ENCODE data around the gene COLEC11. TPM values are rescaled to one million over a fixed set of nuclear protein-coding genes. Genes with fewer than 3 reads are reported as not detected.

COLEC11 gene
- total RNA-seq, 4 donors from 2014 or later, result 0.66 to 6.7 (median 1.6) TPM; not detected in 1

- DNase-seq (ENCODE audit: low spot score in 2 of 2), result no peak
- H3K4me3 ChIP-seq, result no peak overlapping the region
- no peak for TF ChIP-seq EP300 (IDR thresholded peaks at IDR 0.05)
- TF ChIP-seq, protein P1, sequence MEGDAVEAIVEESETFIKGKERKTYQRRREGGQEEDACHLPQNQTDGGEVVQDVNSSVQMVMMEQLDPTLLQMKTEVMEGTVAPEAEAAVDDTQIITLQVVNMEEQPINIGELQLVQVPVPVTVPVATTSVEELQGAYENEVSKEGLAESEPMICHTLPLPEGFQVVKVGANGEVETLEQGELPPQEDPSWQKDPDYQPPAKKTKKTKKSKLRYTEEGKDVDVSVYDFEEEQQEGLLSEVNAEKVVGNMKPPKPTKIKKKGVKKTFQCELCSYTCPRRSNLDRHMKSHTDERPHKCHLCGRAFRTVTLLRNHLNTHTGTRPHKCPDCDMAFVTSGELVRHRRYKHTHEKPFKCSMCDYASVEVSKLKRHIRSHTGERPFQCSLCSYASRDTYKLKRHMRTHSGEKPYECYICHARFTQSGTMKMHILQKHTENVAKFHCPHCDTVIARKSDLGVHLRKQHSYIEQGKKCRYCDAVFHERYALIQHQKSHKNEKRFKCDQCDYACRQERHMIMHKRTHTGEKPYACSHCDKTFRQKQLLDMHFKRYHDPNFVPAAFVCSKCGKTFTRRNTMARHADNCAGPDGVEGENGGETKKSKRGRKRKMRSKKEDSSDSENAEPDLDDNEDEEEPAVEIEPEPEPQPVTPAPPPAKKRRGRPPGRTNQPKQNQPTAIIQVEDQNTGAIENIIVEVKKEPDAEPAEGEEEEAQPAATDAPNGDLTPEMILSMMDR (IDR thresholded peaks at IDR 0.05), result no peak
These were observed 6.8 kb downstream of the COLEC11 start for GRCh38 chr2:3601561-3602271.

DNA sequence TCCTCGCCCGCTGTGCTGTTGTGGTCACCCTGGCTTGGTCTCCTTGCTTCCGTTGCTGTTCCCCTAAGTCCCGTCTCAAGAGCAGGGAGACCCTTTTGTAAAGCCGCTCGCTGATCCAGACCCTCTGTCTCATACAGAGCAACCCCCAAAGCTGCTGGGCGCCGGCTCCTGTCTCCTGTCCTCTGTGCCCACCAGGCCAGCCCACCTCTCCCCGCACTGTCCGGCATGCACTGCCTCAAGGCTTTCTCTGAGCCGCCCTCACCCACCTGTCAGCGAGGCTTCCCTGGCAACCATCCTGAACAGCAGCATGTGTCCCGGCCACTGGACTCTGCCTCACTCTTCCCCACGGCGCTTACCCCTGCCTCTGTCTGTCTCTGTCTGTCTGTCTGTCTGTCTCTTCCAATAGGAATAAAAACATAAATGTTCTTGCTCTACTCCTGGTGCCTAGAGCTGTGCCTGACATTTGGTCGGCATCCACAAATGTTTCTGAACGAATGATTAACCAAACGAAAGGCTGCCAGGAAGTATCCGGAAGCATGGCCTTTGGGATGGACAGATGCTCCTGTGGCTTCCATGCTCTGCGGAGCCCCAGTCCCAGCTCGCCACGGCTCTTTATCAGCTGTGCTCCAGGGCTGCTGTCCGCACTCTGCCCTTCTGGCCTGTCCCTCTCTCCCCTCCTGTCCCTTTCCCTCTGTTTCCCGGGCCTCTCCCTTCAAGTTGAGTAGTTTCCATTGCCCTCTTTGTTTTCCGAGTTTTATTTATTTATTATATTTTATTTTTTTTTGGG is 7.8 kb downstream of the COLEC11 start:
- DNase-seq (ENCODE audit: low spot score in 2 of 2), result no peak
- H3K4me3 ChIP-seq, result no peak overlapping the region
- H3K27me3 ChIP-seq, result no peaks in the 10 kb centered on the region
- H3K27ac ChIP-seq, result no peak overlapping the region
- TF ChIP-seq, protein P1 (IDR thresholded peaks at IDR 0.05), result no peak
- TF ChIP-seq EP300 (IDR thresholded peaks at IDR 0.05), result no peak
- TF ChIP-seq POLR2A (IDR thresholded peaks at IDR 0.05), result no peak
- no peaks in the 10 kb centered on the region for H3K9me3 ChIP-seq
- WGBS, 2 donors, result 86 to 87% methylated on average over 25 of the region's 25 CpGs
- H3K36me3 ChIP-seq, result no peaks in the 10 kb centered on the region
- no peaks in the 10 kb centered on the region for H3K4me1 ChIP-seq

More at GRCh38 chr2:3601561-3602271, 6.8 kb downstream of the COLEC11 start:
- no peaks in the 10 kb centered on the region for H3K4me1 ChIP-seq
- no peaks in the 10 kb centered on the region for H3K9me3 ChIP-seq
- H3K27me3 ChIP-seq, result no peaks in the 10 kb centered on the region
- no peak overlapping the region for H3K27ac ChIP-seq
- H3K36me3 ChIP-seq, result no peaks in the 10 kb centered on the region
- WGBS, 2 donors, result 78 to 84% methylated on average over 19 to 22 of the region's 22 CpGs

DNA sequence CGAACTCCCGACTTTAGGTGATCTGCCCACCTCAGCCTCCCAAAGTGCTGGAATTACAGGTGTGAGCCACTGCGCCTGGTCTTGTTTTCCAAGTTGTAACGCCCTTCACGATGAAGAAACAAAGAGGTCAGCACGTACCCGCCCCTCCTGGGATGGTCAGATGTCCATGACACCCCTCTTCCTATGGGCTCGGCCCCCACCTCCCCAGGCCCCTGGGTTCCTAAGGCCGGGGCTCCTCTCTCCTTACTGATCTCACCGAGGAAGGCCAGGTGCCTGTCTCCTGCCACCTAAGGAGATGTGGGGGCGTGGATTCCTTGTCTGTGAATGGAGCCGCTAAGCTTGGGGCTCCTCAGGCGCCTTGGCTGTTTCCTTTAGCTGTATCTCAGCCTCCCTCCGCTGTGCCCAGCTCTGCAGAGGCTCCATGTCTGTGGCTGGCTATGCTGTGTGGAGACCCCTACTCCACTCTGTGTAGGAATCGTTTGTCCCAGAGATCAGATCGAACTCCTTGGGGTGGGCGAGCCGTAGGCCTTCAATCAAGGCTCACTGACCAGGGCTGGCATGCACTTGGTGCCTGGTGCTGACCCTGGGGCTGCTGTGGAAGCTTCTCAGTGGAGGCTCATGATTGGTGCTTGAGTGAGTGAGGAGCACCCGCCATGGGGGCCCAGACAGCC is 8.8 kb downstream of the COLEC11 start:
- Histone ChIP-seq H3K36me3 (no peaks in the 10 kb centered on the region), H3K27ac (no peak overlapping the region), H3K9me3 (no peaks in the 10 kb centered on the region), H3K4me1 (no peaks in the 10 kb centered on the region), H3K27me3 (no peaks in the 10 kb centered on the region), H3K4me3 (no peak overlapping the region)
- TF ChIP-seq POLR2A (IDR thresholded peaks at IDR 0.05), result no peak
- TF ChIP-seq EP300 (IDR thresholded peaks at IDR 0.05), result no peak
- TF ChIP-seq, protein P1 (IDR thresholded peaks at IDR 0.05), result no peak
- no peak for DNase-seq (ENCODE audit: low spot score in 2 of 2)
- 86 to 89% methylated on average over 18 to 19 of the region's 19 CpGs for WGBS, 2 donors

- Histone ChIP-seq H3K4me1 (no peaks in the 10 kb centered on the region), H3K27me3 (no peaks in the 10 kb centered on the region), H3K36me3 (no peaks in the 10 kb centered on the region), H3K27ac (no peak overlapping the region), H3K9me3 (no peaks in the 10 kb centered on the region), H3K4me3 (no peak overlapping the region)
- no peak for DNase-seq (ENCODE audit: low spot score in 2 of 2)
- WGBS, 2 donors, result 87 to 92% methylated on average over 16 of the region's 16 CpGs
- TF ChIP-seq POLR2A (IDR thresholded peaks at IDR 0.05), result no peak
- TF ChIP-seq EP300 (IDR thresholded peaks at IDR 0.05), result no peak
- TF ChIP-seq, protein P1 (IDR thresholded peaks at IDR 0.05), result no peak
These were observed 9.4 kb downstream of the COLEC11 start for GRCh38 chr2:3604207-3604877.
